Peyer's patch (tissue), 4 donors: Measurements from ENCODE around the gene RUNX3.

Experiments
- POLR2A ChIP-seq, 2 donors: fragments of 450-650 bp; IDR thresholded peaks; one replicate each; pipeline ENCODE4 v1.5.1; 2017; ENCODE audit warnings: antibody characterized with exemption in 2 of 2, mild to moderate bottlenecking in 2 of 2, moderate library complexity in 2 of 2
- TF ChIP-seq, protein P1 (sequence below), 6 experiments: fragments of 450-650 bp in 4 of 6; fragments of 200-600 bp in 2 of 6; sonication (generic) in 1 of 6; IDR thresholded peaks; one replicate each; pipeline ENCODE4 v1.5.1; 2017 to 2019; ENCODE audit warnings: antibody characterized with exemption in 6 of 6, mild to moderate bottlenecking in 3 of 6, moderate library complexity in 1 of 6

DNA sequence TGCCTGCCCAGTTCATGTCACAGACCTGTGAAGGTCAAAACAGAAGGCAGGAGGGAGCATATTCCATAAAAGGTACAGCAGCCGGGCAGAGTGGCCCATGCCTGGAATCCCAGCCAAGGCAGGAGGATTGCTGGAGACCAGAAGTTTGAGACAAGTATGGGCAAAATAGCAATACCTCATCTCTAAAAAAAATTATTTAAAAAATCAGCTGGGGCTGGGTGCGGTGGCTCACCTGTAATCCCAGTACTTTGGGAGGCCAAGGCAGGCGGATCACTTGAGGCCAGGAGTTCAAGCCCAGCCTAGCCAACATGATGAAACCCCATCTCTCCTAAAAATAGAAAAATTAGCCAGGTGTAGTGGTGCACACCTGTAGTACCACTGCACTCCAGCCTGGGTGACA, 64.5 kb downstream of the RUNX3 start:
- TF ChIP-seq, protein P1, sequence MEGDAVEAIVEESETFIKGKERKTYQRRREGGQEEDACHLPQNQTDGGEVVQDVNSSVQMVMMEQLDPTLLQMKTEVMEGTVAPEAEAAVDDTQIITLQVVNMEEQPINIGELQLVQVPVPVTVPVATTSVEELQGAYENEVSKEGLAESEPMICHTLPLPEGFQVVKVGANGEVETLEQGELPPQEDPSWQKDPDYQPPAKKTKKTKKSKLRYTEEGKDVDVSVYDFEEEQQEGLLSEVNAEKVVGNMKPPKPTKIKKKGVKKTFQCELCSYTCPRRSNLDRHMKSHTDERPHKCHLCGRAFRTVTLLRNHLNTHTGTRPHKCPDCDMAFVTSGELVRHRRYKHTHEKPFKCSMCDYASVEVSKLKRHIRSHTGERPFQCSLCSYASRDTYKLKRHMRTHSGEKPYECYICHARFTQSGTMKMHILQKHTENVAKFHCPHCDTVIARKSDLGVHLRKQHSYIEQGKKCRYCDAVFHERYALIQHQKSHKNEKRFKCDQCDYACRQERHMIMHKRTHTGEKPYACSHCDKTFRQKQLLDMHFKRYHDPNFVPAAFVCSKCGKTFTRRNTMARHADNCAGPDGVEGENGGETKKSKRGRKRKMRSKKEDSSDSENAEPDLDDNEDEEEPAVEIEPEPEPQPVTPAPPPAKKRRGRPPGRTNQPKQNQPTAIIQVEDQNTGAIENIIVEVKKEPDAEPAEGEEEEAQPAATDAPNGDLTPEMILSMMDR (IDR thresholded peaks at IDR 0.05), result no peak
- no peak for TF ChIP-seq POLR2A (IDR thresholded peaks at IDR 0.05)
